ENCODE data around the gene SYTL4.
"Not testable (repeated sequence)": the region's sequence is repeated elsewhere in the genome, so short reads cannot be mapped to it uniquely, and the experiment has no call there.

SYTL4 gene

GRCh38 chrX:100731441-100732281 lies at the start of gene SYTL4:
Gene SYTL4, minus strand, starts transcription at chrX:100732121. Its CDS starts 30,084 bp downstream, at chrX:100702037.
- DNase-seq (ENCODE audit: low read depth) = no peak

DNA sequence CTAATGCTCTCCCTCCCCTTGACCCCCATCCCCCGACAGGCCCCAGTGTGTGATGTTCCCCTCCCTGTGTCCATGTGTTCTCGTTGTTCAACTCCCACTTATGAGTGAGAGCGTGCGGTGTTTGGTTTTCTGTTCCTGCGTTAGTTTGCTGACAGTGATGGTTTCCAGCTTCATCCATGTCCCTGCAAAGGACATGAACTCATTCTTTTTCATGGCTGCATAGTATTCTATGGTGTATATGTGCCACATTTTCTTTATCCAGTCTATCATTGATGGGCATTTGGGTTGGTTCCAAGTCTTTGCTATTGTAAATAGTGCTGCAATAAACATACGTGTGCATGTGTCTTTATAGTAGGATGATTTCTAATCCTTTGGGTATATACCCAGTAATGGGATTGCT lies 37.5 kb upstream of the SYTL4 start:
- DNase-seq (ENCODE audit: low read depth) = not testable (repeated sequence)

- peak; percentile 81 for DNase-seq (ENCODE audit: low read depth)
Measured at GRCh38 chrX:100768679-100769338, 36.9 kb upstream of the SYTL4 start.

DNA sequence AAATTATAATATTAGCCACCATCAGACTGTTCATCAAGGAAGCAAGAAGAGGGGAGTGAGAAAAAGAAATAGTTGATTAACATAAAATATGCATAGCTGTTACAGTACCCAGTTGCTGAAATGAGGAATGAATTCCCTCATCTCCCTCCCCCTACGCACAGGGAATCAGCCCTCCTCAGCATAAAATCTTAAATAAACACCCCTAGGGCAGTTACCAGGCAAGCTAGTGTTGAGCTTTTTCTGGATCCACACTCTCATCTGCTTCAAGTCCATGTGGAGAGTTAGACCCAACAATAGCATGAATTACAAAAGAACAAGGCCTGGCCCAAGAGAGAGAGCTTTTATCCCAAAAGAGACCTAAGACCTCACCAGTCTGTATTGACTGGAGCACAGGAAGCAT lies 19.0 kb upstream of the SYTL4 start:
- no peak for DNase-seq (ENCODE audit: low read depth)

GRCh38 chrX:100748108-100748507 lies 16.2 kb upstream of the SYTL4 start:
- DNase-seq (ENCODE audit: low read depth) = no peak

DNA sequence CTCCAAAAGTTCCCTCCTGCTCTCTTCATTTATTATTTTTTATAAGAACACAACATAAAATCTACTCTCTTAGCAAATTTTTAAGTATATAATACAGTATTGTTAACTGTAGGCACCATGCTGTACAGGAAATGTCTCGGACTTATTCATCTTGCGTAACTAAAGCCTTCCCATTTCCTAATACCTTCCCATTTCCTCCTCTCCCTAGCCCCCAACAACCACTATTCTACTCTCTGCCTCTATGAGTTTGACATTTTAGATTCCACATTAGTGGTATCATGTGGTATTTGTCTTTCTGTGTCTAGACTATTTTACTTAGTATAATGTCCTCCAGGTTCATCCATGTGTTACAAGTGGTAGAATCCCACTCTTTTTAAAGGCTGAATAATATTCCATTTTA lies 15.8 kb upstream of the SYTL4 start:
- DNase-seq (ENCODE audit: low read depth) = no peak

DNA sequence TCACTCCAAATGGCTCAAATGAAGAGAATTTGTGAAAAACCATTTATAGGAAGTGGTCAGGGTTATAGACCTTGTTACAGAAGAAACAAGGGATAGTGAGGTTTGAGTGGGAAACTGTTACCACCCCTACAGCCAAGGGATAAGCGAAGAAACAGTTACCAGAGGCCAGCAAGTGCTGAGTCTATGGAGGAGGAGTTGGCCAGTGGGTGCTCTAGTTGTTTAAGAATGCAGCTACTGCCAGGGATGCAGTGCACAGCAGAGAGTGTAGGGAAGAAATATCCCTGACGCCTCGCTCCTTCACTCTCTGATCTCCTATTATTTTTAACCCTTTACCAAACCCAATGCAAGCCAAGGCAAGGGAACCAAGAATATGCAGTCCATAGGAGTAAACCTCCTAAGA lies 15.2 kb upstream of the SYTL4 start:
- no peak for DNase-seq (ENCODE audit: low read depth)

- no peak for DNase-seq (ENCODE audit: low read depth)
Measured at GRCh38 chrX:100745806-100746537, 14.1 kb upstream of the SYTL4 start.

DNA sequence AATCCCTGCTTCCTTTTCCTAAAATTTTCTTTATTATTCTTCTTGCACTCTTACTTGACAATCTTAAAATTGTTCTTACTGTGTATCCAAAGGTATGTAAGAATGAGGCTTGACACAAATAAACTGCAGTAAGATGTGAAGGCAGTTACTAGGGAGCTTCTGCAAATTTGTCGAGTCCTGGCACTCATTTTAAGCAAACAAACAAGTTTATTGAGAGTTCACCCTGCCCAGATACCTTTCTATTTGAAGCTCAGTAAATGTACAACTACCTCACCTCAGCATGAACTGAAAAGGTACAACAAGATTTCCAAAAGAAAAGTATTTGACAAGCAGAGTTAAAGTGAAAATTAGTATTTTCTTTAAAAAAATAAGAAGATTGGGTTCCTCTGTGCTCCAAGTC lies 13.3 kb upstream of the SYTL4 start:
- no peak for DNase-seq (ENCODE audit: low read depth)

DNA sequence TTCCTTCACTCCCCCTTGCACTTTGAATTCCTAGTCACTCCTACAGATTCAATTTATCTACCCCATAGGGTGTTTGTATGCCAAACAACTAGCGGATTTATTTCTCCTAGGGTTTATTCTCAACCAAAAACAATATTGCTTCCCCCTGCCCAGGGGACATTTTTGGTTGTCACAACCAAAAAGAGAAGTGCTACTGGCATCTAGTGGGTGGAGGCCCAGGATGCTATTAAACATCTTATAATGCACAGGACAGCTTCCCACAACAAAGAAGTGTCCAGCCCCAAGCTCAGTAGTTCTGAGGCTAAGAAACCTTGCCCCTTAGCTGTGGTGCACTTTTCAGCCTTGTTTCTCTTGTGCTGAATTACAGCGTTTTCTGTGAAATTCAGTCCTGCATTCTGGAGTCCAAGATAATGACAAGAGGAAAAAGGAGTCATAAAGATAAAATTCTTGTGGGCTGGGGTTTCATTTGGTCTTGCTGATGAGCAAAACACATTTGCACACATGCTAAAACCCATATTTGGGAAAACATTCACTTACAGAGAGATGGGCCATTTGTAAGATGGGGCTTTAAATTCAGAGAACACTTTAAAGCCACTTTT lies 11.2 kb upstream of the SYTL4 start:
- no peak for DNase-seq (ENCODE audit: low read depth)

DNA sequence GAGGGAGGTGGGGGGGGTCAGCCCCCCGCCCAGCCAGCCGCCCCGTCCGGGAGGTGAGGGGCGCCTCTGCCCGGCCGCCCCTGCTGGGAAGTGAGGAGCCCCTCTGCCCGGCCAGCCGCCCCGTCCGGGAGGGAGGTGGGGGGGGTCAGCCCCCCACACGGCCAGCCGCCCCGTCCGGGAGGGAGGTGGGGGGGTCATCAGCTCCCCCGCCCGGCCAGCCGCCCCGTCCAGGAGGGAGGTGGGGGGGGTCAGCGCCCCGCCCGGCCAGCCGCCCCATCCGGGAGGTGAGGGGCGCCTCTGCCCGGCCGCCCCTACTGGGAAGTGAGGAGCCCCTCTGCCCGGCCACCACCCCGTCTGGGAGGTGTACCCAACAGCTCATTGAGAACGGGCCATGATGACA lies 7.9 kb downstream of the SYTL4 start:
- DNase-seq (ENCODE audit: low read depth) = not testable (repeated sequence)

DNA sequence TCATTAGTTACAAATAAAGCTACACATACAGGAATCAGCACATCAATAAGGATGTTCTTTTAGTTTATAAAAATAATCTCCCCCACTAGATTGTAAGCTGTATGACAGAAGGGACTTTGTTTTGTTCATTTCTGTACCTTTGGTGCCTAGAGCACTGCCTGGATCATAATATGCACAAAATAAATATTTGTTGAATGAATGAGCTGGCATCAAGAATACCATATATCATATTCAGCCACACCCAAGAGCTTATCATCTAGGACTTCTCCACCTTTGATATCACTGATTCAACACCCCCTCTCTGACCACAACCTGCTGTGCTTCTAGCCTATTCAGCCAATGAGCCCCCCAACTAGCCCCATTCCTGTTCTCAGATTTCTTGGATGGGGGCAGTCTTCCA lies 10.6 kb downstream of the SYTL4 start:
- DNase-seq (ENCODE audit: low read depth) = no peak

DNA sequence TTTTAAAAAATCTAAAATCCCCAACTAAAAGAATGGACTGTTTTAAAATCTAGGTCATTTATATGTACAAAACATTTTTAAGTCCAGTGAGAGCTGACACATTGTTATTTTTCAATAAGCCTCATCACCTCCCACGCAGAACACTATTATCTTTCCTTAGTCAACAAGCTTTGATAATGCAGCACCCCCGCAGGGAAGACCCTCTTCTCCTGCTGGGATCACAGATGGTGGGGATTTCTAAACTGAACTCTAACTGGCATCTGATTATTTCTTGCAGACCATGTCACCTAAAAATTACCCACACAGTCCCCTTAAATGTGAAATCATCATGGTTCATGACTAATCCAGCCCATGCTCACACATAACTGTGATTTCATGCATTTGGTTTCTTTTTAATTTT lies 11.6 kb downstream of the SYTL4 start:
- DNase-seq (ENCODE audit: low read depth) = no peak

- no peak for DNase-seq (ENCODE audit: low read depth)
Measured at GRCh38 chrX:100719139-100719538, 12.8 kb downstream of the SYTL4 start.

GRCh38 chrX:100717363-100717762 lies 14.6 kb downstream of the SYTL4 start:
- no peak for DNase-seq (ENCODE audit: low read depth)

DNA sequence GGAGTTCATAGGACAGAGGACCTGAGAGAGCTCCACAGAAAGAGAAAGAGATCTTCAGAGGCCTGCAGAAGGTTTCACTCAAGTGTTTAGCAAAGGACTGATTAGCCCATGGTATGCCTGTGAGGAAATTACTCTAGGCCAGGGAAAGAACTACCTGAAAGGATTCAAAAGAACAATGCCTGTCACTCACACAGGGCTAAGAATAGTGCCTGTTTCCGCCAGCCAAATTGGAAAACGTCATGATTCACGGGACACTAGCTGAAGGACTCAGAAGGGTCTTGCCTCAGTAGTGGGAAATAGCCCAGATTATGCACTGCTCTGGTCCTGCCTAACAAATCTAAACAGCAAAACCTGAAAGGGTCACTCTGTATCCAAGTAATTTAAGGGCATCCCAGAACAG lies 21.1 kb downstream of the SYTL4 start:
- DNase-seq (ENCODE audit: low read depth) = no peak

DNA sequence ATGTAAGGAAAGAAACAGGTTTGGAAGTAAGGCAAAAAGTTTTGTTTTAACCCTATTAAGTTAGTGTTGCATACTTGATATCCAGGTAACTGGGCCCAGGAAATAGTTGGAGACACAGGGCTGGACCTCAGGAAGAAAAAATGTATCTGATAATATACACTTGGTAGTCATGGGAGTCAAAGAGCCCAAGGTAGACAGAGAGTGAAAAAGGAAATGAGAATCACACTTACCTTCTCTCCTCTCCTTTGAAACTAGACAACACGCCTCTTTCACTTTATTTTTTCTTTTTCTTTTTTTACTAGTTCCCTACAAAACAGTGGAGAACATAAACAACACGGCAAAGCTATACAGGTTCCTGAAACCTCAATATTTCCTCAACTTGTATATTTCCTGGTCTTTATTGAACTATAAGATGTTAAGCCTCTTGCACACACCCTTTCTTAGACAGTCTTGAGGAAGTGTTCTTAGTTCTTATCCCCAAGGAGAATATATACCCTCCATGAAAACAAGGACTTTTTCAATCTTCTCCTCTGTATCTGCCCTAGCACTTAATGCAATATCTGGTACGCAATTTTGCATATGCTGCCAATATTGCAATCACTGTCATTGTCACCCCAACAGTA lies 27.2 kb downstream of the SYTL4 start:
- no peak for DNase-seq (ENCODE audit: low read depth)

- DNase-seq (ENCODE audit: low read depth) = no peak
Measured at GRCh38 chrX:100700809-100701208, 31.1 kb downstream of the SYTL4 start.

DNA sequence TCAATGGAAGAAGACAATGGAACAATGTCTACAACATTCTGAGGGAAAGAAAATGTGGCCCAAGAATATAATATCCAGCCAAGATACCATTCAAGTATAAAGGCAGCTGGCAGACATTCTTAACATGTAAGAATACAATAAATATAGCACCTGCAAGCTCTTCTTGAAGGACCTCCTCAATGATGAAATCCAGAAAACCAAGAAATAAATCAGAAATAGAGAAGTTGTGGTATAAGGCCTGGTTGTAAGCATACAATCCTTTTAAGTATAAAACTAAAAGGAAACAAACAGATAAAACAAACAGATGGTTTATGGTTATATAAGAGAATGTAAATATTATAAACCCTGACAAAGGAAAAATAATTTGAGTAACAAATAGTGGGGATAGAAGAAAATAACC lies 33.4 kb downstream of the SYTL4 start:
- DNase-seq (ENCODE audit: low read depth) = no peak

DNA sequence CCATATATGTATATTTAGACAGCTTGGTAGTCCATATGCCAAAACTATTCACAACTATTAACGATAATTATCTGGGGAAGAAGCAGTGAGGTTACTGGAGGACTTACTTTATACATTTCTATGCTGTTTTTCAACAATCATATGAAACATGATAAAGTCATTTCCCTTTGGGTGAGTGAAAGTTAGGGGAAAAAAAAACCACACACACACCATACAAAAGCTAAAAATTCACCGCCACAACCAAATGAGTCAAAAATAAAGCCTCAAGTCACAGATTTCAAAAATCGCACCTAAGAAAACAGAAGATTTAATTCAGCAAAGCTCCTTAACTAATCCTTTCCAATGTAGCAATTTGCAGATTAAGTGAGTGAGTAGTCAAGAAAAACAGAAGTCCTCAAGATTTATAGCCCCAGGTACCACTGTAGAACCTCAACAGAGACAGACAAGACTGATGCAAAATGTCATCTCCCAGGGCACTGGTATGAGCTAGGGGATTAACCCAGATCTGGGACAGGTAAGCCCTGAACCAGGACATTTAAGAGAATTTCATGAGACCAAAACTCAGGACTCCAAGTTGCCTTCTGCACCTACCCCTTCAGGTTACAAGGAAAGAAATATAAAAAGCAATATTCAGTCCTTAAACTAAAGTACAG lies 35.1 kb downstream of the SYTL4 start:
- no peak for DNase-seq (ENCODE audit: low read depth)

DNA sequence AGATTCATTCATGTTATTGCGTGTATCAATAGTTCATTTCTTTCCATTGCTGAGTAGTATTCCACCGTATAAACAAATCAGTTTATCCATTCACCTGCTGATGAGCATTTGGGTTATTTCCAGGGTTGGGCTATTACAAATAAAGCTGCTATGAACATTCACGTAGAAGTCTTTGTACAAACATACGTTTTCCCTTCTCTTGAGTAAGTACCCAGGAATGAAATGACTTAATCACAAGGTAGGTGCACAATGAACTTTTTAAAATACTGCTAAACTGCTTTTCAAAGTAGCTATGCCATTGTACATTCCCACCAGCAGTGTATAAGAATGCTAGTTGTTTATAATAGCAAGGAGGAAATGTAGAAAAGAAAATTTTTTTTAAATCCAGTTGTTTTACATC lies 35.9 kb downstream of the SYTL4 start:
- no peak for DNase-seq (ENCODE audit: low read depth)

DNA sequence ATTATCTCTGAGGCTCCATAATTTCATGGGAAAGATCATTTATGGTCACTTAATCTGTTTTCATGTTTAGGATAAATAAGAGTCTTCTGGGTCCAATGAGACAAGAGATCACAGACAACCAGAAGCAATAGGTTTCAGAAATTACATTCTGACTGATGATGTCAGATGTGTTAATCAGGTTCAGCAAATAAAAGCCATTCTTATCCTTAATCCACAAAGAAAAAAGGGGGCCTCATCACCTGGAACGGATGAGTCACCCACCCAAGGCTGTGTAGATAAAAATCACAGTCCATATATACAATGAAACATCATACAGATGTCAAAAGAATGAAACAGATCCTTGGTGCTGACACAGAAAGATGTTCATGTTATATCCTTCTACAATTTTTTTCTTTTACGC lies 36.6 kb downstream of the SYTL4 start:
- DNase-seq (ENCODE audit: low read depth) = no peak
